ENCODE results near the gene ATXN1.
A peak's percentile ranks its signal among the peaks of the same experiment; 100 is the strongest.

The ATXN1 gene

DNA sequence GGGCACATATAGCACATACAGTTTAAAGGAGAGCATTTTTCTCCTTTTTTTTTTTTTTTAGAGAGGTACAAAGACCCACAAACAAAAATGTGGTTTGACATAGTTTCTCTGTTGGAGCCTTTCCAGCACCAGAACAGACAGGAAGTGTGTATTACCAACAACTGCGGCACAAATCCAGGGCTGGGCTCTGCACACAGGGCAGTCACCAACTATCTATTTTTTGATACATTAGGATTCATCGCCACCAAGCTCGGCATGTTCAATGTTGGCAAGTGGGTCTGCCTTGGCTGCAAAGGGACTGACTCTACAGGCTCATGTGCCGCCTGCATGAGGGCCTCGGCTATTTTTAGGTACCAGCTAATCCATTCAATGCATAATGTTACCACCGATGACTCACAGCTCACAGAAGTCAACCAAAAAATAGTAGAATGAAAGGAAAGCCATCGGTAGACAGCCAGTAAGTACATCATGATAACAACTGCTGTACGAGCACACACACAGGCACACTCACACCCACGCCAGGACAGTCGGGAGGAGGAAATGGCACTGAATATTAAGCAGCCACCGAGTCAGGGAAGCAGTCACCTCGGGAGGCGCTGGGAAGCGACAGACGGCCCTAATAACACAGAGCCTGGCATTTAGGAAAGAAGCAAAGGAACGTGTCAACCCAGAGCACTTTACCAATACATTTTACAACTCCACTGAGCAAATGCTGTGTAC is 441.3 kb downstream of the ATXN1 start:
- DNase-seq: peak; percentile 65 to 69

DNA sequence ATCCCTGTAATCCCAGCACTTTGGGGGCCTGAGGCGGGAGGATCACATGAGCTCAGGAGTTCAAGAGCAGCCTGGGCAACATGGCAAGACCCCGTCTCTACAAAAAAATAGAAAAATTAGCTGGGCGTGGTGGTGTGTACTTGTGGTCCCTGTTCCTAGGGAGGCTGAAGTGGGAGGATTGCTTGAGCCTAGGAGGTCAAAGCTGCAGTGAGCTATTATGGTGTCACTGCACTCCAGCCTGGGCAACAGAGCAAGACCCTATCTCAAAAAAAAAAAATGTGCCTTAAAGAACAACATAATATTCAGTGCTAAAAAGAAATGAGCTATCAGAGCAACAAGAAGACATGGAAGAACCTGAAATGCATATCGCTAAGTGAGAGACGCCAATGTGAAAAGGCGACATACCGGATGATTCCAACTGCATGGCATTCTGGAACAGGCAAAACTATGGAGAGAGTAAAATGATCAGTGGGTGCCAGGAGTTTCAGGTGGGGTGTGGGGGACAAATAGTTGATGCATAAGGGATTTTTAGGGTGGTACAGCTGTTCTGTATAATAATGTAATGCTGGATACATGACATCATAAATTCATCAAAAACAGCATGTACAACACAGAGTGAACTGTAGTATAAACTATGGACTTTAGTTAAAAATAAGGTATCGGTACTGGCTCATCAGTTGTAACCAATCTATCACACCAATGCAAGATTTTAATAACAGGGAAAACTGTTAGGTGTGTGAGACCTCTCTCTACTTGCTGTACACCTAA is 442.1 kb downstream of the ATXN1 start:
- DNase-seq: no peak

DNA sequence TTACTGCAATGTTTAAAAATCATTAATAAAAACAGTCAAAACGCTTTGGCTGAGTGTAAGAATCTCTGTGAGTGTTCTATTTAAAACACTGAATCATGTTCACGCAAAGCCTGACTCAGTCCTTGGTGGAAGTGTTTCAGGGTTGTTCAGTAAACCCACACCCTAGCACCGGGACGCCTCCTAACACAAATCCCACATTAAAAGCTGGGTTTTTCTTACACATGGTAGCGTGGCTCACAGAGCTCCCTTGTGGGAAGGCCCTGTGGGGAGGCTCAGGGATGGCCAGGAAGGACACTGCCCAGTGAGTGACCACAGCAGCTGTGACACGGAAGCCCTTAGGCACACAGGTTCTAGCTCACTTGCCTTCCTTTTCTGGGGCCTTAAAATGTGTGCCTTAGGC is 442.7 kb downstream of the ATXN1 start:
- DNase-seq: peak; percentile 26 to 34

DNA sequence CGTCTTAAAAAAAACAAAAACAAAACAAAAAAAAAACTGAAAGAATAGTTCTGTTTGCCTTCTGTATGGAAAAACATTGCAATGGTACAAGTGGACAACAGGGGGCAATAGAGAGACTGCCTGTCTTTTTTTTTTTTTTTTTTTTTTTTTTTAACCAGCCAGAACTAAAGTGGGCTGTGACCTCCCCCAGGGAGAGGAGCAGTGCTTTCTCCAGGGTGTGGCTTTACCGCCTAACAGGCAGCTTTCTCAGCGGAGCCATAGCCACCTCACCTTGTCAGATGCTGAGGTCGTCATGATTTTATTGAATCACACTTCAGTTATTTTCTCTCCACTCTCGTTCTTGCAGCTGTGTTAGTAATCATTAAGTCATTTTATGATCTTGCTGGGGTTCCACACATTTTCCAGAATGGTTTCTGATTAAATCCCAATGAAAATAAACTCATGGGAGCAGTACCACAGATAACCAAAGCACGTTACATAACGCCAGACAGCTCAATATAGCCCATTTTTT is 444.5 kb downstream of the ATXN1 start:
- peak; percentile 21 to 41 for DNase-seq

DNA sequence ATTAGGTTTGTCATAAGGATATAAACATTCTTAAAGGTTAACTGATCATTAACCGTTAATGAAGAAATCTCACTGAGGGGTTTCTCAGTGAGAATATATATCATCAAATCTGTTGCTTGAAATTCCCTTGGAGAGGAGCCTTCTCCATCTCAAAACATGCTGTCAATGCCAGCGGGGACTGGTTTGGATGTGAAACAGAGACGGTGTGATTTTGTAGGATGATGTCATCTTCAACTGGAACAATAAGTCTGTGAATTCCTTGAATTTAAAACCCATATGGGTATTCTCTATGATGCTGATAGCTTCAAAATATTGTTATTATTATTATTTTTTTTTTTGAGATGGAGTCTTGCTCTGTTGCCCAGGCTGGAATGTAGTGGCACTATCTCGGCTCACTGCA is 447.0 kb downstream of the ATXN1 start:
- no peak for DNase-seq

DNA sequence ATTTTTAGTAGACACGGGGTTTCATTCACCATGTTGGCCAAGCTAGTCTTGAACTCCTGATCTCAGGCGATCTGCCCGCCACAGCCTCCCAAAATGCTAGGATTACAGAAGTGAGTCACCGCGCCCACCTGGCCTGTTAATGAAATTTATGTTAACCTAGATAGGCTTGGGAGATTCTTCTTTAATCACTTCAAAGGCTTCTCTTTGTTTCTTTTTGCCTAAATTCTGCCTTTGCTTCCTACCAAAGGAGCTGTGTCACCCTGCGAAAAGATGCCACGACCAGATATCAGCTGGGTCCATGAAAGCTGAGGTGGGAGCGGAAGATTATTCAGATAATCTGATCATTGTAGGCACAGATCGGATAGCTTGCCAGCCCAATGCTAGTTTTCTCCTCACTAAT is 447.5 kb downstream of the ATXN1 start:
- DNase-seq: no peak

DNA sequence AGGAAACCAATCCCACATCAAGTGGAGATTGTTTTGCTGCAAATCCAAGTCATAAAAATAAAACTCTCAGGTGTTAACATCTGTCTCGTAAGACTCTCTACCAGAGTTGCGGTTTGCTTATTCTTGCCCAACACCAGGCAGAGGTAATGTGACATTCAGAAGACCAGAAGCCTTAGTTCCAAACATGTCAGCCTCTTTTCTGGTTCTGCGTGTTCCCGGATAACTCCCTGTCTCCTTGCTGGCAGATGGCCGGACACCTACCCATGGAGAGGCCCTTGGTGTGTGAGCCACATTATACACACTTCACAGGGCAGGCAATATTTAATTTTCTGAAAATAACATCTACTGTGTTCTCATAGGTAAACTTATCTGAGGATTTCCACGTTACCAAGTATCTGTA is 449.5 kb downstream of the ATXN1 start:
- DNase-seq: no peak

DNA sequence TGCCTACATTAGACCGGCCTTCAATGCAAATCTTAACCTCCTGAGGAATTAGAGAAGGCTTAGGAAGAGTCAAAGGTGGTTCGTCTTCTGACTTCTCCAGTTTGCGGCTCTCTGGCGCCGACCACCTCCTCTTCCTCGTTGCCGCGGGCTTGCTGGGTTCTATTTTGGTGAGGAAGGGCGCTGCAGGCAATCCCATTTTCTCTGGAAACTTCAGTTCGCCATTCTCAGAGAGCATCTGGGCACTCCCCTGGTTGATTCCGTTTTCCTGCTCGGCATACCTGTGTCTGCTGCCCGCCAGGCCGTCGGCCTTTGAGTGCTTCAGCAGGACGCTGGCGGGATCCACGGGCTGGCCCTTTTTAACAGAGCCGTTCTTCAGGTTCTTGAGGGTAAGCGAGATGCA is 454.9 kb downstream of the ATXN1 start:
- no peak for DNase-seq

DNA sequence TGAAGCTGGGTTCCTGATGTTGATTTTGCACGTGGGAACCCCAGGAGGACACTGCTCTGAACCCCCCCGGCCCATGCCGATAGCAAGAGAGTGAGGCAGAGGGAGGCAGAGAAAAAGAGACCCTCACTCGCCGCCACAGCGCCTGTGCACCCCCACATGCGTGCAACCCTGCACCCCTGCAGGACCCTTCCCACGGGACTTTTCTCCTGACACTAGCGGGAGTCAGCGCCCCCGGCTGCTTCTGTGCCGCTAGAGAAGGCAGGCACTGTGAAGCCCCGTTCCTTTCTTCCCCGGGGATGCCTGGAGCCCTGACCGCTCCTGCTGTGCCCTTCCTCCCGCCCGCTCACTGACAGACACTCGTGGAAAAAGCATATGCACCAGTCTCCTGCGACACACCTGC is 455.5 kb downstream of the ATXN1 start:
- no peak for DNase-seq

DNA sequence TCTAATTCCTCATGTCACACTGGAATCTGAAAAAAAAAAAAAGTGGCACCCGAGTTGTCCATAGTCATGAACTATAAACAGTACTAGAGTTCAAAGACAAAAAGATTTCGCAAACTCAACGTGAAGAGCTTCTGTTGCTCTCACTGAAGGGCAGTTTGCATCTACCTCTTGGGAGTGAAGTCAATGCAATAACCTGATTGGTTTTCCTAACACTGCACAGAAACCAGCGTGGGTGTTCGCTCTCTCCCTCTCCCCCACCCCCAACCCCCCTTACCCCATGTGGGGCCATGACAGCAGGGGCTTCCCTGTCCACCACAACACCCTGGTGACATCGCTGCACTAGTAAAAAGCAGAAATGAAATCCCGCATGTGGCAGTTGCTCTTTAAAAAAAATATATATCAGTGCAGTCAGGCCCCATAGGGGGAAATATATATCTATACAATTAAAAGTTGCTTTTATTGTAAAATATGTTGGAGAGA is 456.0 kb downstream of the ATXN1 start:
- no peak for DNase-seq

DNA sequence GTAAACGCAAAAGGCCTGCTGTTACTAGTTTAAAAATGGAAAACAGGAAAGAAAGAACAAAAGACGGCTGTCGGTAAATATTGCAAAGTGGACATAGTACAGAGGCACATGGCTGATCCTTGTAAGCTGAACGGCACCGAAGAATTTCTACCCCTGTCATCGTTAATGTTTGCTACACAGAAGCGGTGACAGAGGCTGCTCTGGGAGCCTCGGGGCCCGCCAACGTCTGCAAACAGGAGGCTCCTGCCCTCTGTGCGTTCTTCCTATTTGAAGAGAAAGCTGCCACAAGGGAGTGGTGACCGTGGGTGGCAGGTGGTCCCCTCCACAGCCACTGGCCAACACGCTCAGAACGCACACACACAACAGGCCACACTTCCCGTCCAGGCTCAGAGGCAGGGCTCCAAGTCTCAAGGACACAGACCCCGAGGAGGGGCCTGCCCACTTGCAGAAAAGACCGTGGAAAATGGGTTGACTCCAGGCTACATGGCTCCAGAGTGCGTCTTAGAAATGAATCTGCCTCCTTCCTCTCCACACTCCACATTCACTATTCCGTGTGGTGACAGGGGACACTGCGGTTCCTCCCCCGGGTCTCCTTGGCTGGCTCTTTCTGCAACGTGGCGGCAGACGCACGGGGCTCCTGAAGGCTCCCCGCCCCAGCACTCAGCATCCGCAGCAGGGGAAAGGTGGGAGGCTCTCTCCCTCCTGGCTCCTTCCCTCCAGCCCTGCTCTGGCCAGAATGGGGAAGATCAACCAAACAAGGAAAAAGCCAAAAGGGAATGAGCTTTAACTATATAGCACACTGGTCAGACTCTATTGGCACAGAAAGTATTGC is 458.3 kb downstream of the ATXN1 start:
- DNase-seq: no peak

DNA sequence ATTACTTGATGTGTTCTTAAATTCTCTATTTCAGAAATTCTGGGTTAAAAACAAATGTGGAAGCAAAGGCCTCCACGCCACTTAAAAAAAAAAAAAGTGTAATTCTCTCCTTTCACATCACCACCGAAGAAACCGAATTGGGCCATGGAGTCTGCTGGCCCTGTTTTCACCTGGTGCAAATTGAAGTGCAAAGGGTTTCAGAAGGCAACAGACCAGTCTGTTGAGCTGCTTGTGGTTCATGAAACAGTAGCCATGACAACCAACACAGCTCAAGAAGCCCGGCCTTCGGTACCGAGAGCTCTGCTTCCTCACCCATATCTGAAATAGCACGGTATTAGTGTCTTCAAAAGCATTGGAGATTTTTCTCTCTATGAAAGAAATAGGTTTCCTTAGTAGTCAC is 459.7 kb downstream of the ATXN1 start:
- no peak for DNase-seq

DNA sequence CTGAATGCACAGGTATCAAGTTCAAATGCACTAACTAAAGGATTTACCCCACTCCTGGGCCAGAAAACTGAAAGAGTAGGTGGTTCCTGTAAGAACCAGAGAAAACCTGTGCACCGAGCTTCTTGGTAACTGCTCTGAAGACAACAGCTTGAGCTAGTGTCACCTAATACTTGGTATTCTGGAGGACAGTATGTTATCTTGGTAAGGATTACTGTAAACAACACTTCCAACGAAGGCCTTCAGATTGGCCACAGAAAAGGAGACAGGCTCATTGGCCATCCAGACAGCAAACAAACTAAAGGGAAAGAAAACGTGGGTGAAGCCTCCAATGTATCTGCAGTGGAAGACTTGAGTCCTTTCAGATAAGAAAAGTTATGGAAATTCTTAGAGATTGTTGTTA is 461.4 kb downstream of the ATXN1 start:
- no peak for DNase-seq

DNA sequence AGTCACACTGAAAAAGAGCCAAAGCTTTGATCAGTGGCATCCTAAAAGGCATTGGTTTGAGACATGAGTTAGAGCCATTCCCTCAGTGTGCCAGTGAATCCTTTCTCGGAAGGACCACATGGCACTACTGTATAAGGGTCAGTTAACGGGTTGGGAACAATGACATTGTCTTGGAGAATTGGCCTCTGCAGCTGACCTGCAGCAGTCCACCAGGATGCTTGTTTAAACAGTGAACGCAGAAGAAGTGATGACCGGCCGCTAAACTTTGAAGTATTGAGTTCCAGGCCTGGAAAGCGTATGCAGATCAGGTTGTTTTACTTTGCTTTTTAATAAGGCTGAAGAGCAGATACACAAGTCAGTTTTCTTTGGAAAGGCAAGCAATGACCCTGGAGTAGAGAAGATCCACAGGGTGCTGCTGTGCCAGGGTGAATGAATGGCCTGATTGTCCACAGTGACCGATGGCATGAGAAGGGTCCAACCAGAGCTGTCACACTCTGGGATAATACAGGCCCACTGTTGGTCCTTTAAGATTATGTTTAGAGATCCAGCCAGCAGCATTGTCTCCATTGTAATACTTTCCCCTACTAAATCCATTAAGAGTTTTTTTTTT is 465.1 kb downstream of the ATXN1 start:
- DNase-seq: no peak

DNA sequence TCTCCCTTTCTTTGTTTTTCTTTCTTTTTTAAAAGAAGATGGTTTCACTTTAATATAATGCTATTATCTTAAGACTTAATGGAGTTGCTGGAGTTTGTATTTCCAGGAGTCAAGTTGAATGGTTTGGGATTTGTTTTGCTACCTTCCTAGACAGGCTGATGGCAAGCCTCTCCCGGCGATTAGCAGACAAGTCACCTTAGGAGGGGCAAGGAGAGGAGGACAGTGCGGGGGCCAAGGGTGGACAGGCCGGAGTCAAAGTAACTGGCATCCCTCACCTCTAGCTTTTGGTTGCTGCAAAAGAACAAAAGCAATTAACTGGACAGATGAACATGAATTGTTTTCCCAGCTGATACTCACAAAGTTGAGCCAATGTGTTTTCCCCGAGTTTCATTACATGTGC is 465.8 kb downstream of the ATXN1 start:
- DNase-seq: no peak

DNA sequence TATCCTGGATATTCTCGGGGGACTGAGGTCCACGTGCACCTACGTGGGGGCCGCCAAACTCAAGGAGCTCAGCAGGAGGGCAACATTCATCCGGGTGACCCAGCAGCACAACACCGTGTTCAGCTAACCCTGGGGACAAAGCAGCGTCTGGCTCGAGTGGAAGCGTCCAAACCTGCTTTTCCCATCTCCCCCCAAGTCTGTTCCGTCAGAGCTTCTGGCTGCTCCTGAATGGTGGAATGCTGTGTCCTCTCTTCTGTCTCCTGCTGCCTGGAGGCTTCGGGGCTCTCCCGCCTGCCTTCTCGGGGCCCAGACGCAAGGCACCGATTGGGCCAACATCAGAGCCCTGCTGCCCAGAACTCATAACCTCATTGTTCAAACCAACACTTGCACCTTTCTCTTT is 466.2 kb downstream of the ATXN1 start:
- DNase-seq: no peak

DNA sequence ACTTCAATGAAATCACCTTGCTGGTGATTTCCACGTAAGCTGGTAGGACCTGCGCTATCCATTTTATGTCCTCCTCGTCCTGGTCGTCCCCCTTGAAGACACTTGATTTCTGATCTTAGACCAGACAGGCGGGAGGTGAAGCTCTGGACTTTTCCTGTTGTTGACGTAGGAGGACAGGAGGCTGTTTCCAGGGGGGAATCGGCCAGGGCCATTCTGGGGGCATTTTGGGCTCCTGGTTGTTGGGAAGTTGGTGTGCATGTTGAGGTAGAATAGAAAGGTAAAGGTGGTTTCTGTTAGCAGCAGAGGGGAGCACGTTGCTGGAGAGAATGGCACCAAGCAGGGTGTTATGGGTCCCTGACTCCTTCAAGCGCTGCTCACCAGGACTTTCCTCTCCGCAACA is 466.9 kb downstream of the ATXN1 start:
- no peak for DNase-seq

DNA sequence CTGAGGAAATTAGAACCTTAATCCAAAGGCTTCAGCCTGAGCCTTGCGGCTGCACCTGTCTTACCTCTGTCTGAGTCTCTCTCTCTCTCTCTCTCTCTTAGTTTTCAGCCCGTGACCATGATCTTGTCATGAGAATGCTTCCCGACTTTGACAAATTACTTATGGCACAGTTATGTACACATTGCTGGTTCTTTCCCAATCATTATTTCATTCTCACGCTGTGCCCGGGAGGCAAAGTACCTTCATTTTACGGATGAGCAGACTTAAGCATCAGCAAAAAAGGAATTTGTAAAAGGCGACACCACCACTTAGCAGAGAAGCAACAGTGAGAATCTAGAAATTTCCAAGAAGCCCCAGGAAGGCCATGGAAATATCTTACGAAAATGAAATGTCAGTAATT is 468.3 kb downstream of the ATXN1 start:
- no peak for DNase-seq

DNA sequence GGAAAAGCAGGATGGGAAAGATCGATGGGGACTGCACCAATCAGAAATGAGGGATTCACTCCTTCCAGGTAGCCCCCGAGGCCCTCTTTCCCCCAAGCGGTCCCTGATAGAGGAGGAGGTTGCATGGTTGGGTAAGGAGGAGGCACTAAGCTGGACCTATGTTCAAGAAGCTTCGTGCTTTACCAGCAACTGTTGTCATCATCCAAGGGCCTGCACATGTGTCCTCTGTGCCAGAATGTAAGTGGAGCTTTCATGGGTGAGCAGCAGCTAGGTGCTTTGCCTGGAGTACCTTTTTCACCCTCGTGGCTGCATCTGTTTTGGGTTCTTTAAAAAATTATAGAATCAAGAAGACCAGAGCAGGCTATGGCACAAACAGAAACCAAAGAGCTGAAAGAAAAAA is 468.8 kb downstream of the ATXN1 start:
- DNase-seq: no peak

DNA sequence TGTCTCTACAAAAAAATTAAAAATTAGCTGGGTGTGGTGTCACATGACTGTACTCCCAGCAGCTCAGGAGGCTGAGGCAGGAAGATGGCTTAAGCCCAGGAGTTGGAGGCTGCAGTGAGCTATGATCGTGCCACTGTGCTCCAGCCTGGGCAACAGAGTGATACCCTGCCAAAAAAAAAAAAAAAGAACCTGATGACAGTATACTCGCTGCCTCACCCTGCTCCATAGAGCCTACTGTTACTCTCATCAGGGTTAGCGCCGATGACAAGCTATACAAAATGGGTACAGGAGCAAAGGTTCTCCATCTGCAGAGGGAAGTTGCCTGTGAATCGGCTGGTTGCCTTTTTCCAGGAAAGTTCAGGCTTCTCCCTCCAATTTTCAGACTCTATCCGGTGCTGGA is 469.5 kb downstream of the ATXN1 start:
- no peak for DNase-seq

DNA sequence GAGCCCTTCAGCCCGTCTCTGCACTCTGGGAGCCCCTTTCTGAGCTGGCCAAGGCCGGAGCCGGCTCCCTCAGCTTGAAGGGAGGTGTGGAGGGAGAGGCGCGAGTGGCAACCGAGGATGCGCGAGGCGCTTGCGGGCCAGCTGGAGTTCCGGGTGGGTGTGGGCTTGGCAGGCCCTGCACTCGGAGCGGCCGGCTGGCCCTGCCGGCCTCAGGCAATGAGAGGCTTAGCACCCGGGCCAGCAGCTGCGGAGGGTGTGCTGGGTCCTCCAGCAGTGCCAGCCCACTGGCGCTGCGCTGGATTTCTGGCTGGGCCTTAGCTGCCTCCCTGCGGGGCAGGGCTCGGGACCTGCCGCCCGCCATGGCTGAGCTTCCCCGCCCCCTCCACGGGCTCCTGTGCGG is 473.1 kb downstream of the ATXN1 start:
- no peak for DNase-seq

DNA sequence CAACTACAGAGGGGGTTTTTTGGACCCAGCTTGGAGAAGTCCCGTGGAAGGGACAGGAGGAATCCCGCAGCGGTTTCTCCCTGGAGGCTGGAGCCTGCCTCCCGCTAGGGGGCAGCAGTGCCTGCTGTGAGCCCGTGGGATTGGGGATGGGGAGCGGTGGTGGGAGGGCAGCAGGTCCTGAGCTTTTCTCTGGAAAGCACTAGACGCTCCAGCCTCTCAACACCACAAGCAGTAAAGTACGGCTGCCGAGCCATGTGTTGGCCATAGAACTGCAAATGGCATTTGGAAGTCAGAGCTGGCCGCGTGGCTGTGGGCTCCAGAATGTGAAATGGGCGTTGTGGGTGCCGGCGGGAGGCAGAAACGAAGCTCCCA is 475.1 kb downstream of the ATXN1 start:
- peak in 1 of 2 donors; percentile 10 for DNase-seq
